Hematopoietic multipotent progenitor cell treated with erythropoietin and hydrocortisone succinate and interleukin-3 and kit ligand, for 8 days (in vitro differentiated cells): ENCODE results near the gene NAA40.

Experiments used
- DNase-seq: peaks from one replicate; pipeline ENCODE4 v3.0.0-alpha.2; 2015

Gene NAA40

DNA sequence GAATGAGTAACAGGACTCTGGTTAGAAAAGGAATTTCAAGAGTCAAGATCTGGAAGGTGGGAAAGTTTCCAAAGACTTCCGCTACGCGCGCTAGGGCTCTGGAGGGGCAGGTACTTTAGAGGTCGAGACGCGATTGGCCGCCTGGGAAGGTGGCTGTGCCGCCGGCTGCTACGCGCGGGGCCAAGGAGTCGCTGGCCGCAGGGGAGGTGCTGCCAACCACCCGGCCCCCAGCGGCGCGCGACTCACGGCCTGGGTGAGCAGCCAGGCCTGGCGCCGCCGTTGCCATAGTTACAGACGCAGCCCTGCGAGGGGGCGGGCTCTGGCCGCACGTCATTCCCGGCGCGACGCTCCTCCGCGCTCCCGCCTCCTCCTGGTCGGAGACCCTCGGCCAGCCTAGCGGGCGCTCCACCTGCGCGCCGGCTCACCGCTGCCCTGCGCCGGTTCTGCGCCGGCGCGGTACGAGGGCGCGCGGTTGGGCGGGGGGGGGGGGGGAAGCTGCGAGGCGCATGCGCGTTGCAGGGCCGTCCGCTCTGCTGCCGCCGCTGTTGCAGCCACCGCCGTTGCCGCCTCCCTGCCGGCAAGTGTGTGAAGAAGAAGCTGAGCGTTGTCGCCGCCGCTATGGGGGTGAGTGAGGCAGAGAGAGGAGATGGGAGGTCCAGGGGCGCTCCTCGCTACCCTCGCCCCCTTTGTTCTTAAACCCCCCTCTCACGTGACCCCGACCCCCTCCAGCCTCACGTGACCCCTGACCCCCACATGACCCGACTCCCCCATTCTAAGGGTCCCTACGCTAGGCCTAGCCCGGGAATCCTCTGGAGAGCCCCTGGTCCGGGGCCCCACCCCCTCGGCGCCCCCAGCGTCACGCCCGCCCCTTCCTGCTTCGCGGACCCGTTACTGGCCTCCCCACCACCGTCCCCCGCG lies at the start of gene NAA40:
TSS of gene NAA40 (plus strand) at position 524 of the 918 bp plus-strand sequence. CDS start at position 619, 95 bp downstream.
- DNase-seq = peak; percentile 96

GRCh38 chr11:63889344-63889743 lies 49.5 kb upstream of the NAA40 start:
- no peak for DNase-seq

DNA sequence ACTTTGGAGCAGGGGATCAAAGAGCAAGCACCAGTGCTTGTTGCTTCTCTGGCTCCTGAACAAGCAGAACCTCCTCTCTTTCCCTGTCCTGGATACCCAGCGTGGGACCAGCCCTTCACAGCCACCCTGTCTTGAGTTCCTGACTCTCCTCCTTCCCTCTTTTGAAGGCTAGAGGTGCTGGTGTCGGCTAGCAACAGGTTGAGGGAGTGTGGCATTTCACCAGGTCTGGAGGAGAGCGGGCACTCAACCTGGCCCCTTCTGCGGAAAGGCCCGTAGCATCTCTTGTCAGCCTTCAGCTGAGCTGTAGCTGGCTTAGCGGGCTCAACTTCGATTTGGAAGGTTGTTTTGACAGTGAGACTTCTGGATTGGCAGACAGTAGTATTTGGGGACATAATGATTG lies 48.4 kb upstream of the NAA40 start:
- DNase-seq = no peak

DNA sequence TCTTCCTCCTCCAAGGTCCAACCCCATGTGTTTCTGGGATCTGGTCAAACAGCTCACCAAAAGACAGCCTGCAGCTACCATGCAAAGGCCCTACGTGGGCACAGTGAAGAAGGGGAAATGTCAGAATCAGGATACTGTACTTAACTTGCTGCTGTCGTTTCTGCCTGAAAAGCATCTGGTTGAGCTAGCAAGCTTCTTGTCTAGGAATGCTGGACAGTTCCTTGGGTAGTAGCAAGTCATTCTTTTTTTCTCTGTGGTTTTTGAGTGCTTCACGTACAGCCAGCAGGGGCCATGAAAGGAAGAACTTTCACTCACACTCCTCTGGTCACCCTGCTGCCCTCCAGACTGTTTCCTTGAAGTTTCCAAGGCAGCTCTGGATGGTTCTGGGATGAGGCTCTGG lies 46.6 kb upstream of the NAA40 start:
- DNase-seq = no peak

- DNase-seq = no peak
Measured at GRCh38 chr11:63893355-63893754, 45.4 kb upstream of the NAA40 start.

- peak; percentile 42 for DNase-seq
Measured at GRCh38 chr11:63896071-63896470, 42.7 kb upstream of the NAA40 start.

GRCh38 chr11:63897459-63898146 lies 41.2 kb upstream of the NAA40 start:
- no peak for DNase-seq

DNA sequence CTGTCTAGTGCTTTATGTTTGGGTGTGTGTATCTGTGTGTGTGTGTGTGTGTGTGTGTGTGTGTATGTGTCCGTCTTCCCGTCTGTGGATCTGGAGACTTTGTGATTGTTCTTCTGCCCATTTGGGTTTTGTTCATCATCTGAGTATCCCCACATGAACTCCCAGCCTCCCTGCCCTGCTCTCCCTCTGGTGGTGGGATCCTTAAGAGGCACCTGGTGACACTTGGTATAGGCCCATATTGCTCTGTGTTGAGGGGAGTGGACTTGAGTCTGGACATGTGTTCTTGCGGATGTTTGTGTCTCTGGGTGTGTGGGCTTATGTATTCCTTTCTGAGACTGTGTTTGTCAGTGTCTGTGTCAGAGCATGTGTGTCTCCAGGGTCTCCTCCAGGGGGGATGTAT lies 37.1 kb upstream of the NAA40 start:
- DNase-seq = peak; percentile 32

- no peak for DNase-seq
Measured at GRCh38 chr11:63903884-63904283, 34.9 kb upstream of the NAA40 start.

GRCh38 chr11:63904743-63905142 lies 34.1 kb upstream of the NAA40 start:
- DNase-seq = no peak

DNA sequence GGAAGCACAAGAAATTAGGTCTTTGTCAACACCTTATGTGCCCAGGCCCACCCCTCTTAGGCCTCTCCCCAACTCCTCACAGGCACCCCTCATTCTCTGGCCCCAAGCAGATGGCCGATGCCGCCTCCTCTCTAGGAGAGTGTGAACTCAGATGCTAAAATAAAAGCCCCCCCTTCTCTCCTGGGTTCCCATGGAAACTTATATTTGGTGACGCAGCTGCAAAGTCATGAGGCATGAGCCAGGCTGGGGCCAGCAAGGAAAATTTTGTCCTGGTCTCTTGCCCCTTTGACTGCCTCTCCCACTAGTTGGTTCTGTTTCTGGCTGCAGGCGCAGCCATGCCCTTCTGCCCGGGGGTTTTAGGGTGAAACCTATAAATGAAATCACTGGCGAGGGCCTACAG lies 33.6 kb upstream of the NAA40 start:
- no peak for DNase-seq

- no peak for DNase-seq
Measured at GRCh38 chr11:63906087-63906486, 32.7 kb upstream of the NAA40 start.

DNA sequence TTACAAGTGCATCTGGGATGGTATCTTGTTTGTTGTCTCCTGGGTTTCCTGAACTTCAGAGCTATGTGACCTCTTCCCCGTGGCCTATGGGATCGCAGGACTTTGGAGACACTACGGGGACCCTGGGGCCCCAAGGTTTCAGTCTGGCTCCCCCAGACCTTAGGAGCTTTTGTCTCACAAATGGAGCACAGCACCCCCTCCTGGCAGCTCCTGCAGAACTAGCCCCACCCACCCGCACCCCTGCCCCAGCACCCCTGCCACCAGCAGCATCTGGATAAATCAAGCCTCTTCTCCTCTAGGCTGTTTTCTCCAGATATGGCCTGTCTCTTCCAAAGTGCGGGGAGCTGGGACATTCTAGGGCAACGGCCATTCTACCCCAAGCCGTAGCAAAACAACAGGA lies 32.2 kb upstream of the NAA40 start:
- peak; percentile 24 for DNase-seq

DNA sequence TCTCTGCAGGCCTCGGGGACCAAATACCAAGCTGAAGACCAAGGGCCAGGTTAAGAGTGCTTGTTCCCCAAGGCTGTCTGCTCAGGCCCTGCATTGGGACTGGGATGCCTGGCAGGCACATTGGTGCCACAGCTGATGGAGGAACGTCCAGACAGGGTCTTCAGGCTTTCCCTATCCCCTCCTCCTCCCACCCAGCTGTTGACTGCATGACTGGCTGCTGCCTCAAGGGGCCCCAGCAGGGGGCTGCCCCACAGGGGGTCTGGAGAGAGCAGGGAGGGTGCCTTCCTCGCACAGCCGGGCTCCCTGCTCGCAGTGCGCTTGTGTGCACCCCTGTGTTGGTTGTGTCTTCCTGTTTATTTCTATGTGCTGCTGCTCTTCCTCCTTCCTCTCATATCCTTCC lies 31.7 kb upstream of the NAA40 start:
- no peak for DNase-seq

DNA sequence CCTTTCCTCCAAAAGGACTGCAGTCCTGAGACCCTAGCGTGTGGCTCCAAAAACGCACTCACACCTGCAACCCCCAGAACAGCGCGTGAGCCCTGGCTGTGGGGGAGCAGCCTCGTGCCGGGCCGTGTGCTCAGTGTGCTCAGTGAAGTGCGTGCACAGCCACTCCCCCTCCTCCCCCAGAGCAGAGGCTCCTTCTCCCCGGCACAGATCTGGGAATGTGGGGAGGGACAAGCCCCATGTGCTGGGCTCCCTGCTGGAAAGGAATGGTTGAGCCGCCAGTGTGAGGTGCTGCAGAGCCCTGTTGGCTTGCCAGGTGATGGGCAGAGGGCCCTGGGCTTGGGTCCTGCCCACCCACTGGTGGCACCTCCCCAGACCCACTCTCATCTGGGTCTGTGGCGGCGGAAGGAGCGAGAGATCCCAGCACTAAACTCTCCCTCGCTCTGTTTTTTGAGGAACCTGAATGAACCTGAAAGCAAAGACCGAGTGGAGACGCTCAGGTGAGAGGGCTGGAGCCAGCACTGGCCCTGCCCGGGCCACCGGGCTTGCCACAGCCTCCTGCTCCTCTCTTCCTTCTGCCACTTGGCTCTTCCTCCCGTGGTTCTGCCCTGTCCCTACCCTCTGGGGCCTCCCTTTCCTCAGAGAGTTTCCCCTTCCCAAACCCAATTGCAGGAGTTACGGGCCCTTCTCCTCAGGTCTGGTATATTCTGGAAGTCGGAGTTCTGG lies 30.8 kb upstream of the NAA40 start:
- DNase-seq = no peak

GRCh38 chr11:63908631-63909401 lies 30.0 kb upstream of the NAA40 start:
- DNase-seq = peak; percentile 16

- no peak for DNase-seq
Measured at GRCh38 chr11:63909591-63910506, 29.0 kb upstream of the NAA40 start.

DNA sequence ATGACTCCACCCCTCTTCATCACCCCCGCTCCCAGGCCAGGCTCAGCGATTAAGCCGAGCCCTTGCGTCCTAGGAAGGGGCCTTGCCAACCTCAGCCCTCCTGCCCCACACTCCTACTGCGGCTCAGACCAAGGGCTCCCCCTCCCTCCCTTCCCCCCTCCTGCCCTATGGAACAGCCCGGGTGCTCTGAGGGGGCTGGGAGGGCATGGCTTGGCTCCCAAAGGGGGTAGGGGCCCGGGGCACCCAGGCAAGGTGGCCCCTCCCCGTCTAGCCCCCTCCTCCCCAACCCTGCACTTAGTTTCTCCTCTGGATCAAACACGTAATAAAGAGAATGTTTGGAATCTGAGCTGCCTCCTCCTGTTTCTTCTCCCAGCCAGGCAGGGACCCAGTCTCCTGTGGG lies 28.1 kb upstream of the NAA40 start:
- no peak for DNase-seq

DNA sequence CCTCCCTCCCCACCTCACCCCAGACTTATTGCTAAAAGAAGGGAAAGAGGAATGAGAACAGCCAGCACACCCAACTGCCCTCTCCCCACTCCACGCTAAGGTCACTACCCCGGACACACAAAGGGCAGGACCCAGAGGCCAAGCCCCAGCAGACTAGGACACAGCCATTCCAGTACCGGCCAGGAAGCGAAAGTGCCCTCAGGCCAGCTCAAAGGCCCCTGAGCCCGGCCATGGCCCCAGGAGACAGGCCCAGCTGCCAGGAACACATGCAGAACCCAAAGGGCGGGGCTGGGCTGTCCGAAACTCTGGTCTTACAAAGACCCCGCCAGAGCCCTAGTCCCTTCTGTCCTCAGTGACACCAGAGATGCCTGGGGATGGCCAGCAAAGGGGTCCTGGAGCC lies 27.4 kb upstream of the NAA40 start:
- DNase-seq = no peak

GRCh38 chr11:63911876-63912275 lies 26.9 kb upstream of the NAA40 start:
- no peak for DNase-seq

- DNase-seq = no peak
Measured at GRCh38 chr11:63912678-63913077, 26.1 kb upstream of the NAA40 start.
